ENCODE measurements around the gene CREB5.
A peak's percentile ranks its signal among the peaks of the same experiment; 100 is the strongest.

The CREB5 gene

DNA sequence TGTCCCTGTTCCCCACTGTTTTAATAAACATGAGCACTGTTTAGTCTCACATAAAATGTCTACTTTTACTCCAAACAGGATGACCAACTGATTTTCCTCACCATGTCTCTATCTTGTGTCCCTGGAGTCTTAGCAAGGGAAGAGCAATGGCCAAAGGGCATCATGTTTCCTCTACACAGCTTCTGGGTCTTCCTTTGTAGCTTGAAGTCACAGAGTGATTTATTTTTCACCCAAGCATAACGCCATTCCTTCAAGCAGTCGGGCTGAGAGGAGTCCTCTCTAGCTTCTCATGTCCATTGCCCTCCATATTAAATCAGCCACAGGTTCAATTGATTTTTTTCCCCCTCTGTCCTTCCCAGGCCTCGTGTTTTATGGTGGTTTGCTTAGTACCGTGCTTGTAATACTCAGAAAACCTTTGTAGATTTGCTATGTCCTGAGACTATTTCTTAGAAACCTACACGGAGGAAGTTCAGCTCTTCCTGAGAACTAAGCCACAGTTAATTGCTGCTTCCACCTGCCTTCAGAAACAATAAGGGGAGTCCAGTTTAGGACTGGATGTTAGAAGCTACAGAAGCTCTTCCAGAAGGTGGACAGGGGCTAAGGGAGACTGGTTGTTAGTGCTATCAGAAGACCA is 178.8 kb downstream of the CREB5 start:
- H3K27me3 ChIP-seq (ENCODE audit: control insufficient read depth, insufficient read depth, low read length) = no peaks in the 10 kb centered on the region
- H3K4me1 ChIP-seq = no peaks in the 10 kb centered on the region
- H3K27ac ChIP-seq = no peak overlapping the region
- TF ChIP-seq, protein P1, sequence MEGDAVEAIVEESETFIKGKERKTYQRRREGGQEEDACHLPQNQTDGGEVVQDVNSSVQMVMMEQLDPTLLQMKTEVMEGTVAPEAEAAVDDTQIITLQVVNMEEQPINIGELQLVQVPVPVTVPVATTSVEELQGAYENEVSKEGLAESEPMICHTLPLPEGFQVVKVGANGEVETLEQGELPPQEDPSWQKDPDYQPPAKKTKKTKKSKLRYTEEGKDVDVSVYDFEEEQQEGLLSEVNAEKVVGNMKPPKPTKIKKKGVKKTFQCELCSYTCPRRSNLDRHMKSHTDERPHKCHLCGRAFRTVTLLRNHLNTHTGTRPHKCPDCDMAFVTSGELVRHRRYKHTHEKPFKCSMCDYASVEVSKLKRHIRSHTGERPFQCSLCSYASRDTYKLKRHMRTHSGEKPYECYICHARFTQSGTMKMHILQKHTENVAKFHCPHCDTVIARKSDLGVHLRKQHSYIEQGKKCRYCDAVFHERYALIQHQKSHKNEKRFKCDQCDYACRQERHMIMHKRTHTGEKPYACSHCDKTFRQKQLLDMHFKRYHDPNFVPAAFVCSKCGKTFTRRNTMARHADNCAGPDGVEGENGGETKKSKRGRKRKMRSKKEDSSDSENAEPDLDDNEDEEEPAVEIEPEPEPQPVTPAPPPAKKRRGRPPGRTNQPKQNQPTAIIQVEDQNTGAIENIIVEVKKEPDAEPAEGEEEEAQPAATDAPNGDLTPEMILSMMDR (IDR thresholded peaks at IDR 0.05) = no peak
- H3K9ac ChIP-seq = no peak overlapping the region
- no peak overlapping the region for H3K4me2 ChIP-seq (ENCODE audit: low read length)
- H2AFZ ChIP-seq = peak overlapping the region; percentile 26
- no peaks in the 10 kb centered on the region for H3K9me3 ChIP-seq (ENCODE audit: control insufficient read depth, low read length)
- H3K79me2 ChIP-seq = no peaks in the 10 kb centered on the region
- no peak overlapping the region for H3K4me3 ChIP-seq (ENCODE audit: low read depth, low read length)
- no peaks in the 10 kb centered on the region for H3K36me3 ChIP-seq (ENCODE audit: control insufficient read depth, insufficient read depth, low read length)

DNA sequence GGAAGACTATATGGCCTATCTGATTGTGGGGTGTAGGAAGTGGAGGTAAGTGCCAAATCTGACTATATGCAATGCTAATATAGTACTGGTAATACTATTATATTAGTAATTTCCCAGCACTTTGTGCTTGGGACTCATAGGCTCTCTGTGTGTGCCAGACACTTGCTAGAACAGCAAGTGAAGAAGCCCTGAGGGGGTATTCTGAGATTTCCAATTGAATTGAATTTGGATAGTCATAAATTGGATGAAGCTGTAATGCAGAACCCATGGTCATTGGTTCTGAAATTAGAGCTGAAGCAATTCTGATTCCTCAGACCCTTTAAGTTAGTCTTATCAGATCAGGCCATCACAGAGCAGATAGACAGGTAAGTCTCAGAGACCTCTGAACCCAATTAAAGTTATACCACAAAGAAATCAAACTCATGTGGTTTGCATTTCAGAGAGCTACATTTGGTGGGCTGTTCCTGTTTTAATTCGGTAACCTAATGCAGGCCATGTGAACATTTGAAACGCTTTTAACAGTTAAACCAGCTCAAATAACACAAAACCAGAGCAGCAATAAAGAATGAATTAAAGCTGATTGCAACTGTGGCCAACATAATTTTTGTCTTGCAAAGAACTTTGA is 179.5 kb downstream of the CREB5 start:
- Histone ChIP-seq H3K4me3 (ENCODE audit: low read depth, low read length) (no peak overlapping the region), H3K27me3 (ENCODE audit: control insufficient read depth, insufficient read depth, low read length) (no peaks in the 10 kb centered on the region), H3K79me2 (no peaks in the 10 kb centered on the region), H2AFZ (no peak overlapping the region), H3K9me3 (ENCODE audit: control insufficient read depth, low read length) (no peaks in the 10 kb centered on the region), H3K4me1 (no peaks in the 10 kb centered on the region), H3K4me2 (ENCODE audit: low read length) (no peak overlapping the region), H3K27ac (no peak overlapping the region), H3K9ac (no peak overlapping the region), H3K36me3 (ENCODE audit: control insufficient read depth, insufficient read depth, low read length) (no peaks in the 10 kb centered on the region)
- TF ChIP-seq, protein P1 (IDR thresholded peaks at IDR 0.05) = no peak

DNA sequence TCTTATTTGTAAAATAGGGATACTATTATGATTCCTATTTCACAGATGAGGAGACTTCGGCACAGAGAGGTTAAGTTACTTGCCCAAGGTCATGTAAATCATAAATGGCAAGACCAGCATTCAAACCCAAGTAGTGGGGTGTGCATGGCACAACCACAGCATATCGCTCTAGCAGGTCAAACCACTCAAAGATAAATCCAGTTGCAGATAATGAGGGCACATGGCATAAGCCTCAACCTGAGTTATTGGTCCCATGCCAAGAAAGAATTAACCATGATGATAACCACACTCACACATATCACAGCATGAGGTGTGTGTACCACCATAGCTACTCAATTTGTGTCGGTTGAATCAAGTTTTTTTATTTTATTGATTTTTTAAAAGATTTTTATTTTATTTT is 180.5 kb downstream of the CREB5 start:
- no peaks in the 10 kb centered on the region for H3K27me3 ChIP-seq (ENCODE audit: control insufficient read depth, insufficient read depth, low read length)
- TF ChIP-seq, protein P1 (IDR thresholded peaks at IDR 0.05) = no peak

DNA sequence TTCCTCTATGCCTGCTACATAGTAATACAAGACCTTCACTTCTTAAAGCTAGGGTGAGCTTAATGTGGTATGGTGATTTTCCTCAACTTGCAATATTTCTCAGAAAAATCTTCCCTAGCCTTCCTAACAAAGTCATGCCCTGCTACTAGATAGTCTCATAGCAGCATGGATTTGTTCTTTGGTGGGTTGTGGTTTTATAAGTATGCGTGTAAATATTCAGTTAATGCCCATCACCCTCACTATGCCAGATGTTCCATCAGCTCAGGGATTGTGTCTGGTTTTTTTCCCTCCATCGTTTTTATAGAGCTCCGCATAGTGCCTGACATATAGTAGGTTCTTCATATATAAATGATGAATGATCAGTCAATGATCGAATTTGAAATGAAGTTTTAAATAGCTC is 182.8 kb downstream of the CREB5 start:
- H3K4me2 ChIP-seq (ENCODE audit: low read length) = no peak overlapping the region
- no peak overlapping the region for H3K9ac ChIP-seq
- TF ChIP-seq, protein P1 (IDR thresholded peaks at IDR 0.05) = no peak
- no peaks in the 10 kb centered on the region for H3K4me1 ChIP-seq
- no peak overlapping the region for H3K4me3 ChIP-seq (ENCODE audit: low read depth, low read length)
- no peaks in the 10 kb centered on the region for H3K36me3 ChIP-seq (ENCODE audit: control insufficient read depth, insufficient read depth, low read length)
- no peak overlapping the region for H3K27ac ChIP-seq
- H3K9me3 ChIP-seq (ENCODE audit: control insufficient read depth, low read length) = no peaks in the 10 kb centered on the region
- H3K27me3 ChIP-seq (ENCODE audit: control insufficient read depth, insufficient read depth, low read length) = no peaks in the 10 kb centered on the region
- H2AFZ ChIP-seq = no peak overlapping the region
- no peaks in the 10 kb centered on the region for H3K79me2 ChIP-seq

More for the DNA sequence above, 180.5 kb downstream of the CREB5 start:
- Histone ChIP-seq H2AFZ (no peak overlapping the region), H3K4me1 (no peaks in the 10 kb centered on the region), H3K36me3 (ENCODE audit: control insufficient read depth, insufficient read depth, low read length) (no peaks in the 10 kb centered on the region), H3K9ac (no peak overlapping the region), H3K79me2 (no peaks in the 10 kb centered on the region), H3K27ac (no peak overlapping the region), H3K4me2 (ENCODE audit: low read length) (no peak overlapping the region), H3K9me3 (ENCODE audit: control insufficient read depth, low read length) (no peaks in the 10 kb centered on the region), H3K4me3 (ENCODE audit: low read depth, low read length) (no peak overlapping the region)

DNA sequence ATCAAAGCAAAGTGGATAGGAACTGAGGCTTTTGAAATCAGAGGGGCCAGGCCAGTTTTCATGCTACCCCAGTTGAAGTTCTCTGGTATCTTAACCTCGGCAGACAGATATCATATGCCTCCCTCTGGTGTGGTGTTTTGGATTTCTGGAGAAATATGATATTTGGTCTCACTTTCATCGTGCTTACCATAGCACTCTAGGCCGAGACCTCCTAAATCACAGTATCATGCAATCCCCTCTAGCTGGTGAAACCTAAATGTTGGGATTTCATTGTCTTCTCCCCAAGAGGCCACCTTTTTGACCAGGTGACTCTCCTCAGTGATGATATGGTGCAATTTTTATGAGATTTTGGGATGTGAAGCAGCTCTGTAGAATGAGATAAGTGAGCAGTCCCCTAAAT is 183.5 kb downstream of the CREB5 start:
- Histone ChIP-seq H3K4me1 (no peaks in the 10 kb centered on the region), H3K79me2 (no peaks in the 10 kb centered on the region), H3K36me3 (ENCODE audit: control insufficient read depth, insufficient read depth, low read length) (no peaks in the 10 kb centered on the region), H3K4me3 (ENCODE audit: low read depth, low read length) (no peak overlapping the region), H3K9ac (no peak overlapping the region), H3K27ac (no peak overlapping the region), H3K9me3 (ENCODE audit: control insufficient read depth, low read length) (no peaks in the 10 kb centered on the region), H3K4me2 (ENCODE audit: low read length) (no peak overlapping the region), H2AFZ (no peak overlapping the region), H3K27me3 (ENCODE audit: control insufficient read depth, insufficient read depth, low read length) (no peaks in the 10 kb centered on the region)
- TF ChIP-seq, protein P1 (IDR thresholded peaks at IDR 0.05) = no peak
